ENCODE results near the gene PXYLP1. TPM values are rescaled to one million over a fixed set of nuclear protein-coding genes. Genes with fewer than 3 reads are reported as not detected.

Gene PXYLP1
- total RNA-seq, 1 experiment from 2014 or later: 6.2 TPM

- Histone ChIP-seq H3K4me1 (ENCODE audit: insufficient read depth, low read length) (no peaks in the 10 kb centered on the region), H3K79me2 (ENCODE audit: low read length) (no peaks in the 10 kb centered on the region), H3K27me3 (ENCODE audit: low read length) (peaks cover 20% of the 10 kb centered on the region), H3K4me3 (ENCODE audit: low read length) (no peak overlapping the region), H3K9me2 (replicated peaks; ENCODE audit: low read length) (no peaks in the 10 kb centered on the region), H3K36me3 (ENCODE audit: low read depth, low read length) (no peaks in the 10 kb centered on the region), H3K9ac (ENCODE audit: low read length) (no peak overlapping the region), H3K9me3 (ENCODE audit: low read length) (no peaks in the 10 kb centered on the region), H4K20me1 (ENCODE audit: low read length) (no peaks in the 10 kb centered on the region), H3K27ac (ENCODE audit: low read length) (no peak overlapping the region), H3K4me2 (ENCODE audit: low read length) (no peak overlapping the region), H2AFZ (ENCODE audit: low read length) (no peak overlapping the region), H3F3A (ENCODE audit: low read length, unreplicated experiment) (no peaks in the 10 kb centered on the region)
- ATAC-seq (no peak), DNase-seq (no peak)
- no peak for TF ChIP-seq EZH2 (IDR thresholded peaks at IDR 0.05; ENCODE audit: low read length, unreplicated experiment)
- TF ChIP-seq, protein P1, sequence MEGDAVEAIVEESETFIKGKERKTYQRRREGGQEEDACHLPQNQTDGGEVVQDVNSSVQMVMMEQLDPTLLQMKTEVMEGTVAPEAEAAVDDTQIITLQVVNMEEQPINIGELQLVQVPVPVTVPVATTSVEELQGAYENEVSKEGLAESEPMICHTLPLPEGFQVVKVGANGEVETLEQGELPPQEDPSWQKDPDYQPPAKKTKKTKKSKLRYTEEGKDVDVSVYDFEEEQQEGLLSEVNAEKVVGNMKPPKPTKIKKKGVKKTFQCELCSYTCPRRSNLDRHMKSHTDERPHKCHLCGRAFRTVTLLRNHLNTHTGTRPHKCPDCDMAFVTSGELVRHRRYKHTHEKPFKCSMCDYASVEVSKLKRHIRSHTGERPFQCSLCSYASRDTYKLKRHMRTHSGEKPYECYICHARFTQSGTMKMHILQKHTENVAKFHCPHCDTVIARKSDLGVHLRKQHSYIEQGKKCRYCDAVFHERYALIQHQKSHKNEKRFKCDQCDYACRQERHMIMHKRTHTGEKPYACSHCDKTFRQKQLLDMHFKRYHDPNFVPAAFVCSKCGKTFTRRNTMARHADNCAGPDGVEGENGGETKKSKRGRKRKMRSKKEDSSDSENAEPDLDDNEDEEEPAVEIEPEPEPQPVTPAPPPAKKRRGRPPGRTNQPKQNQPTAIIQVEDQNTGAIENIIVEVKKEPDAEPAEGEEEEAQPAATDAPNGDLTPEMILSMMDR (conservative IDR thresholded peaks at IDR 0.05; ENCODE audit: low read depth, low read length): no peak
- TF ChIP-seq EZH2phosphoT487 (IDR thresholded peaks at IDR 0.05; ENCODE audit: borderline replicate concordance, low read length): no peak
- CTCF ChIA-PET: no interaction called here
- POLR2A ChIA-PET (ENCODE audit: unreplicated experiment): no interaction called here
- BruUV-seq (replicated peaks): no TSS peak
- intact Hi-C loops (cut with micrococcal nuclease): no loop called here
Observed at GRCh38 chr3:141184430-141184829, 47.2 kb upstream of the PXYLP1 start.

DNA sequence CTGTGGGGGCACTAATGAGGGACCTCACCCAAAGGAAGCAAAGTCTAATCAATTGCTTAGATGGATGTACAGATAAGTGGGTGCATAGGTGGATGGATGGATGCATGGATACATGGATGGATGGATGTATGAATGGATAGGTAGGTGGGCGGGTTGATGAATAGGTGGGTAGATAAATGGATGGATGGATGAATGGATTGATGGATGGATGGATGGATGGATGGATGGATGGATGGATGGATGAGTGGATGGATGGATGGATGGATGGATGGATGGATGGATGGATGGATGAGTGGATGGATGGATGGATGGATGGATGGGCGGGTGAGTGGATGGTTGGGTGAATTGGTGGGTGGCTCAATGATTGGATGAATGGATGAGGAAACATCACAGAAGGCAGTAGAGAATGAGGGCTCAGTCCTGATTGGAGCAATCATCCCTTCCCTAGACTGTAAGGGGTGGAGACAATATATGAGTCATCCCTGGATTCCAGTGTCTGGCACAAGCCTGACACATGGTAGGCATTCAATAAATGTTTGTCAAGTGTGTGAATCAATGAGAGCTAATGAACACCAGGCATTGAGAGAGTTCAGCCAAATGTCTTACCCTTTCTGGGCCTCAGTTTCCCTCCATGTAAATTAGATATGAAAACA lies 40.4 kb upstream of the PXYLP1 start:
- DNase-seq (peak; percentile 30), ATAC-seq (no peak)
- no peak for TF ChIP-seq EZH2phosphoT487 (IDR thresholded peaks at IDR 0.05; ENCODE audit: borderline replicate concordance, low read length)
- TF ChIP-seq, protein P1 (conservative IDR thresholded peaks at IDR 0.05; ENCODE audit: low read depth, low read length): no peak
- TF ChIP-seq EZH2 (IDR thresholded peaks at IDR 0.05; ENCODE audit: low read length, unreplicated experiment): no peak
- Histone ChIP-seq H3K27ac (ENCODE audit: low read length) (no peak overlapping the region), H4K20me1 (ENCODE audit: low read length) (no peaks in the 10 kb centered on the region), H3K4me1 (ENCODE audit: insufficient read depth, low read length) (no peaks in the 10 kb centered on the region), H3K27me3 (ENCODE audit: low read length) (peaks cover 33% of the 10 kb centered on the region), H2AFZ (ENCODE audit: low read length) (no peak overlapping the region), H3K9me2 (replicated peaks; ENCODE audit: low read length) (no peaks in the 10 kb centered on the region), H3K36me3 (ENCODE audit: low read depth, low read length) (no peaks in the 10 kb centered on the region; the same call in 1 of the 2 replicates), H3K4me3 (ENCODE audit: low read length) (no peak overlapping the region), H3K9me3 (ENCODE audit: low read length) (no peaks in the 10 kb centered on the region), H3K79me2 (ENCODE audit: low read length) (no peaks in the 10 kb centered on the region), H3K9ac (ENCODE audit: low read length) (no peak overlapping the region), H3F3A (ENCODE audit: low read length, unreplicated experiment) (no peaks in the 10 kb centered on the region), H3K4me2 (ENCODE audit: low read length) (no peak overlapping the region)
- ChIA-PET CTCF (no interaction called here), POLR2A (ENCODE audit: unreplicated experiment) (no interaction called here)
- BruUV-seq (replicated peaks): no TSS peak
- intact Hi-C loops (cut with micrococcal nuclease): no loop called here

DNA sequence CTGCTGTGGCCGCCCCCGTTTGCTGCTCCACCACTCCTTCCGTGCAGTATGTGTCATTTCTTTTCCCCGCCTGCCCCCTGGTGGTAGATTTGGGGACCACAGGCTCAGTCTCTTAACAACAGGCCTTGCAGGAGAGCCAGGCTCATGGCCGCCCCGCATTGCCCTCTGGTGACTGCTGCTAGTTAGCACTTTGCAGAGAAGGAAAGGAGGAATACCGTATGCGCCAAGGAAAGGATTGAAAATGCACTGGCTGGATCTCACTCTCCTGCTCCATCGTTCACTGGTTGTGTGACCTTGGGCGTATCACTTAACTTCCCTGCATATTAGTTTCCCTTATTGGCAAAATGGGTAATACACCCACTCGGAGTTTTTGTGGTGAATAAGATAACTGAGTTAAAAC lies 39.3 kb upstream of the PXYLP1 start:
- no peak overlapping the region for H2AFZ ChIP-seq (ENCODE audit: low read length)
- H3K27ac ChIP-seq (ENCODE audit: low read length): no peak overlapping the region
- H3K79me2 ChIP-seq (ENCODE audit: low read length): no peaks in the 10 kb centered on the region
- H3K4me3 ChIP-seq (ENCODE audit: low read length): no peak overlapping the region
- peak; percentile 99 for ATAC-seq
- TF ChIP-seq EZH2 (IDR thresholded peaks at IDR 0.05; ENCODE audit: low read length, unreplicated experiment): no peak
- TF ChIP-seq, protein P1 (conservative IDR thresholded peaks at IDR 0.05; ENCODE audit: low read depth, low read length): peak; percentile 92
- DNase-seq: peak; percentile 94
- ChIA-PET POLR2A (ENCODE audit: unreplicated experiment) (no interaction called here), CTCF (no interaction called here)
- no TSS peak for BruUV-seq (replicated peaks)
- H3F3A ChIP-seq (ENCODE audit: low read length, unreplicated experiment): no peaks in the 10 kb centered on the region
- no peaks in the 10 kb centered on the region for H3K4me1 ChIP-seq (ENCODE audit: insufficient read depth, low read length)
- no peak overlapping the region for H3K9ac ChIP-seq (ENCODE audit: low read length)
- no peaks in the 10 kb centered on the region for H3K9me3 ChIP-seq (ENCODE audit: low read length)
- no peaks in the 10 kb centered on the region for H4K20me1 ChIP-seq (ENCODE audit: low read length)
- peaks cover 39% of the 10 kb centered on the region for H3K27me3 ChIP-seq (ENCODE audit: low read length)
- H3K36me3 ChIP-seq (ENCODE audit: low read depth, low read length): no peaks in the 10 kb centered on the region; the same call in 1 of the 2 replicates
- intact Hi-C loops (cut with micrococcal nuclease): loop anchor here (1.0 to 2.0 kb wide), 3 partner anchors 86 to 294 kb away; no protein-coding TSS in a partner anchor
- no peak overlapping the region for H3K4me2 ChIP-seq (ENCODE audit: low read length)
- H3K9me2 ChIP-seq (replicated peaks; ENCODE audit: low read length): no peaks in the 10 kb centered on the region
